BLaER1 treated with 17β-estradiol and CSF1 and Interleukin-3, amounts not matched to agents 10 nM and 100 nM (cell line): ENCODE measurements around the gene MBP.
"Not testable (repeated sequence)": the region's sequence is repeated elsewhere in the genome, so short reads cannot be mapped to it uniquely, and the experiment has no call there.

Source experiments
- H3K27ac ChIP-seq, 11 experiments: shearing (Covaris generic); formaldehyde crosslinking; 2 replicates each; pipeline ENCODE4 v1.8.1; 2022
- H3K27me3 ChIP-seq, 11 experiments: shearing (Covaris generic); formaldehyde crosslinking; 2 replicates each; pipeline ENCODE4 v1.8.1; 2022
- H3K36me3 ChIP-seq, 11 experiments: shearing (Covaris generic); formaldehyde crosslinking; 2 replicates each; pipeline ENCODE4 v1.8.1; 2022
- H3K4me1 ChIP-seq, 10 experiments: shearing (Covaris generic); formaldehyde crosslinking; 2 replicates each; pipeline ENCODE4 v1.8.1; 2022
- H3K4me2 ChIP-seq, 11 experiments: shearing (Covaris generic); formaldehyde crosslinking; 2 replicates each; pipeline ENCODE4 v1.8.1; 2022
- H3K4me3 ChIP-seq, 10 experiments: shearing (Covaris generic); formaldehyde crosslinking; 2 replicates each; pipeline ENCODE4 v1.8.1; 2022
- H3K9ac ChIP-seq, 11 experiments: shearing (Covaris generic); formaldehyde crosslinking; 2 replicates each; pipeline ENCODE4 v1.8.1; 2022
- H3K9me3 ChIP-seq, 11 experiments: shearing (Covaris generic); formaldehyde crosslinking; replicated peaks in 1 of 11; 2 replicates each; pipeline ENCODE4 v1.8.1; 2022
- H4K20me1 ChIP-seq, 11 experiments: shearing (Covaris generic); formaldehyde crosslinking; 2 replicates each; pipeline ENCODE4 v1.8.1; 2022
- Cebpa-rat ChIP-seq, 11 experiments: shearing (Covaris generic); IDR thresholded peaks; 2 replicates each; pipeline ENCODE4 v1.8.1; 2022

Gene MBP

GRCh38 chr18:76992226-76993084 is 140.1 kb downstream of the MBP start:
- no peaks in the 10 kb centered on the region for H3K27me3 ChIP-seq
- no peaks in the 10 kb centered on the region for H3K36me3 ChIP-seq
- no peak overlapping the region for H3K27ac ChIP-seq
- H3K9ac ChIP-seq: no peak overlapping the region
- no peaks in the 10 kb centered on the region for H4K20me1 ChIP-seq
- no peak overlapping the region for H3K4me3 ChIP-seq
- 0 out of 22 replicates have a peak, but pooled peaks cover 0 to 4% (median 0%) of the 10 kb centered on the region in 11 experiments for H3K9me3 ChIP-seq
- no peak for TF ChIP-seq Cebpa-rat (IDR thresholded peaks at IDR 0.05)
- H3K4me2 ChIP-seq: no peak overlapping the region; a peak in 1 of 22 replicates
- H3K4me1 ChIP-seq: peaks cover 0 to 39% (median 8%) of the 10 kb centered on the region in 10 experiments; a peak in 16 of 20 replicates

- Histone ChIP-seq H3K4me1 (peaks cover 0 to 52% (median 9%) of the 10 kb centered on the region in 10 experiments; a peak in 10 of 20 replicates), H3K36me3 (no peaks in the 10 kb centered on the region), H4K20me1 (no peaks in the 10 kb centered on the region), H3K27me3 (no peaks in the 10 kb centered on the region), H3K27ac (no peak overlapping the region), H3K9me3 (0 out of 22 replicates have a peak, but pooled peaks cover 0 to 4% (median 0%) of the 10 kb centered on the region in 11 experiments), H3K4me3 (no peak overlapping the region), H3K4me2 (peak overlapping the region in 2 of 11 experiments; percentile 51 to 74; a peak in 4 of 22 replicates), H3K9ac (no peak overlapping the region)
- TF ChIP-seq Cebpa-rat (IDR thresholded peaks at IDR 0.05): no peak
Measured at GRCh38 chr18:76991021-76991688, 141.4 kb downstream of the MBP start.

- not testable (repeated sequence) for H3K4me3 ChIP-seq, H4K20me1 ChIP-seq, H3K27ac ChIP-seq, H3K27me3 ChIP-seq, H3K9me3 ChIP-seq, H3K9ac ChIP-seq, H3K36me3 ChIP-seq
- H3K4me1 ChIP-seq: peaks cover 0 to 59% (median 9%) of the 10 kb centered on the region in 10 experiments; a peak in 10 of 20 replicates
- peak overlapping the region in 2 of 11 experiments; percentile 51 to 74; a peak in 4 of 22 replicates for H3K4me2 ChIP-seq
Measured at GRCh38 chr18:76990343-76991020, 142.1 kb downstream of the MBP start.

GRCh38 chr18:76989647-76990190 is 142.9 kb downstream of the MBP start:
- Histone ChIP-seq H3K36me3 (no peaks in the 10 kb centered on the region), H3K27me3 (no peaks in the 10 kb centered on the region), H4K20me1 (no peaks in the 10 kb centered on the region), H3K9me3 (no peaks in the 10 kb centered on the region), H3K4me3 (no peak overlapping the region), H3K27ac (no peak overlapping the region), H3K4me2 (peak overlapping the region in 2 of 11 experiments; percentile 85 to 88; a peak in 4 of 22 replicates), H3K4me1 (peaks cover 0 to 60% (median 9%) of the 10 kb centered on the region in 10 experiments; a peak in 10 of 20 replicates), H3K9ac (no peak overlapping the region)
- TF ChIP-seq Cebpa-rat (IDR thresholded peaks at IDR 0.05): no peak

- Histone ChIP-seq H3K9ac (peak overlapping the region in 1 of 11 experiments; percentile 27; a peak in 1 of 22 replicates), H3K4me3 (no peak overlapping the region), H3K27ac (peak overlapping the region in 2 of 11 experiments; percentile 71 to 77; a peak in 4 of 22 replicates), H3K36me3 (no peaks in the 10 kb centered on the region), H3K27me3 (no peaks in the 10 kb centered on the region), H4K20me1 (no peaks in the 10 kb centered on the region), H3K9me3 (no peaks in the 10 kb centered on the region), H3K4me1 (peaks cover 0 to 60% (median 6%) of the 10 kb centered on the region in 10 experiments; a peak in 10 of 20 replicates), H3K4me2 (peak overlapping the region in 3 of 11 experiments; percentile 68 to 88 (median 85); a peak in 6 of 22 replicates)
- TF ChIP-seq Cebpa-rat (IDR thresholded peaks at IDR 0.05): no peak
Measured at GRCh38 chr18:76988827-76989646, 143.5 kb downstream of the MBP start.

- peak overlapping the region in 3 of 11 experiments; percentile 60 to 77 (median 71); a peak in 6 of 22 replicates for H3K27ac ChIP-seq
- TF ChIP-seq Cebpa-rat (IDR thresholded peaks at IDR 0.05): no peak
- H3K9me3 ChIP-seq: no peaks in the 10 kb centered on the region
- H3K9ac ChIP-seq: peak overlapping the region in 3 of 11 experiments; percentile 16 to 56 (median 27); a peak in 4 of 22 replicates
- H3K4me2 ChIP-seq: peak overlapping the region in 4 of 11 experiments; percentile 15 to 88 (median 76); a peak in 7 of 22 replicates
- no peaks in the 10 kb centered on the region for H4K20me1 ChIP-seq
- no peaks in the 10 kb centered on the region for H3K27me3 ChIP-seq
- no peak overlapping the region for H3K4me3 ChIP-seq
- H3K4me1 ChIP-seq: peaks cover under 1 to 64% (median 8%) of the 10 kb centered on the region in 10 experiments; a peak in 14 of 20 replicates
- H3K36me3 ChIP-seq: no peaks in the 10 kb centered on the region
Measured at GRCh38 chr18:76988031-76988826, 144.4 kb downstream of the MBP start.

GRCh38 chr18:76986406-76986805 is 146.2 kb downstream of the MBP start:
- no peaks in the 10 kb centered on the region for H4K20me1 ChIP-seq
- H3K4me3 ChIP-seq: no peak overlapping the region
- H3K9me3 ChIP-seq: no peaks in the 10 kb centered on the region
- H3K4me1 ChIP-seq: peaks cover 11 to 66% (median 20%) of the 10 kb centered on the region in 10 experiments
- H3K4me2 ChIP-seq: peak overlapping the region in 3 of 11 experiments; percentile 68 to 88 (median 85); a peak in 6 of 22 replicates
- H3K27ac ChIP-seq: no peak overlapping the region
- H3K9ac ChIP-seq: 0 out of 22 replicates have a peak overlapping the region, but pooled peaks of 1 of the 11 experiments have one; percentile 2
- no peaks in the 10 kb centered on the region for H3K27me3 ChIP-seq
- TF ChIP-seq Cebpa-rat (IDR thresholded peaks at IDR 0.05): no peak
- no peaks in the 10 kb centered on the region for H3K36me3 ChIP-seq
